UCSD-AML1 (cell line): ENCODE measurements around the gene FANCI.

Experiments used
- DNase-seq: peaks from one replicate; lab custom pipeline; 2025; ENCODE audit not compliant: unreplicated experiment; lab: John Stamatoyannopoulos, UW

The FANCI gene

DNA sequence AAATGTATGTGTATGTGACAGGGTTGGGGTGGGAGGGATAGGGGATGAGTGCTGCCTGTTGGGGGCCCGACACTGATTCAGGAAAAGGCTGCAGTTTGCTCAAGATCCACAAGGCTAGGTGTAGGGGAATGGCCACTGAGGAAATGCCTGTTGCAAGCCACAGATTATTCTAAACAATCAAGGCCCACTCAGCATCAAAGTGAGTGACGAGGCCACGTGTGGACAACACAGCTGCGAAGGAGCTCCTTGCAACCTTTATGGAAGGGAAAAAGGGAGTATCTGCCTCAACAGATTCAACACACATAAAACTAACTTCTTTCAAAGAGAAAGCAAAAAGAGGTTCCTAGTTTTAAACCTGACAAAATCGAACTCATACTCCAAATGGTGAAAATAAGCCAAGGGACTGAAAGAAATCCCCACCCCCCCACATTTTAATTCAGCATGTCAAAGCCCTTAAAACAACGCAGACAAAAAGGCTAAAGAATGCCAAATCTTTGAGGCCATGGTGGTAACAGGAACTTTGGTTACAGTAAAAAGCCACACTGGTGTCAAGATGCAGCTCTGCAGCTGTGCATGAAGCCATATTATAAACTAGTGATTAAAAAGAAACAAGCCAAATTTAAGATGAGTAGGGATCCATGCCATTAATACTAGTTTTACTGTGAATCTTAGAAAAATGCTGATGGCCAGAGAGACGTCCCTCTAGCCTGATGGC, 87.3 kb downstream of the FANCI start:
- DNase-seq = no peak

DNA sequence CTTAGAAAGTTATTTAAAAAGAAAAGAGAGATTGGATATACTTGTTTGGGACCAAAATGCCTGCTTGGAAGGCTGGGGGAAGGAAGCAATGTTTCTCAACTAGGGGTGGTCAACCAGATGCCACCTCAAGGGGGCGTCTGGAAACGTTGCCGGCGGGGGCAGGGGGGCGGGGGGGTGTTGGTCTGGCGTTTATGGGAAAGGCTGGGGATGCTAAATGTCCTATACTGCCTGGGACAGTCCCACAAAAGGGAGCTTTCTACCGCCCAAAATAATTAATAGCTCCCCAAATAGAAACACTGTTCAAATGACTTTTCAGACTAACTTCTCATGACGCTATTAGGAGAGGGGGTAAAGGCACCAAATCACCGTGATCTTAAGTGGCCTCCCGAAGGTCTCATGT, 88.7 kb downstream of the FANCI start:
- DNase-seq = no peak

DNA sequence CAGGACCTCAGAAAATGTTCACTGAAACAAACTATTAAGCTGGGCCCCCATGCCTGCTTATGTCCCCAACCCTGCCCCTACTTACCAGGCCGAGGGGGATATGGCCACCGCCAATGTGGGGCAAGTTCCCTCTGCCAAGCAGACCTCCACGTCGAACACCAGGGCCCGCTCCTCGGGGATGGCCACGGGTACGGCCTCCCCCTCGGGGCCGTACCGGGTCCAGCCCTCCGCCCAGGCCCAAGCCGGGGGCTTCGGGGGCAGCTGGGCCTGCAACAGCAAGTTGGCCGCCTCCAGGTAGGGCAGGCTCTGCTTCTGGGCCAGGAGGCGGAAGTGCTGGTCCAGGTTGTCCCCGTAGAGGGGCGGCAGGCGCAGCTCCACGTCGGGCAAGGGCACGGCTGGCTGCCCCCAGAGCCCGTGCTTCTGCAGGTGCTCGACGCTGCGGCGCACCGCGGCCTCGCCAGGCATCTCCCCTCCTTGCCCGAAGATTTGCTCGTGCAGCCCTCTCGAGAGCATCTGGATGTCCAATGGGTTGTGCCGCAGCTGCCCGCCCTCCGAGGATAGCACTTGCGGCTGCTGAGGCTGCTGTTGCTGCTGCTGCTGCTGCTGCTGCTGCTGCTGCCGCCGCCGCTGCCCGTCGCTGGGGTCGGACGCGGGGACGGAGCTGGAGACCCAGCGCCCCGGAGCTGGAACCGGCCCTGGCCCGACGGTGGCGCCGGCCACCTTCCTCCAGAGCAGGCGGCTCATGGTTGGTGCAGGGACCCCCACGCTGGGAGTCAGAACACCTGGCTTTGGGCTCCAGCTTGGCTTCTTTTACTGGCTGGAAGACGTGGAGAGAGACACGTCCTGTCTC, 89.5 kb downstream of the FANCI start:
- DNase-seq = no peak

DNA sequence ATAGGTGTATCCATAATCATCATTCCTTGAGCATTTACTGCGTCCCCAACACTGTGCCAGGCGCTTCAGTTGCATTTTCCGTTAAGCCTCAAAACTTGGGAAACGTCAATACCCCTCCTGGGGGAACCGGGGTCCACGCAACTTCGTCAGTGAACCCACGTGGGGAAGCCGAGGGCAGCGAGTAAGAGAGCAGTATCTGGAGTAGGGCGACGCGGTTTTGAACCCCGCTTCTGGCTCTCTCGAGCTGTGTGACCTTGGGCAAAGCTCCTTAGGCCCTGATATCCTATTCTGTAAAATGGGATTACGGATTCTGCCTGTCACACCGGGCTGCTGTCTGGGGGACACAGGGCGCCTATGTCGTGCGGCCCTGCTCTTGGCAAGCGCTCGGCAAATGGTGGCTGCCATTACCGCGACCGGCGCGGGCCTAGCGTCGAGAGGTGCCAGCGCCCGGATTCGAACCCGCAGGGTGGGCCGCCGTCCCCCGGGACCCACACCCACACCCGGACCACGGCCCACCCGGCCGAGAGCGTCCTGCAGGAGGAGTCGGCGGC, 90.3 kb downstream of the FANCI start:
- DNase-seq = no peak

DNA sequence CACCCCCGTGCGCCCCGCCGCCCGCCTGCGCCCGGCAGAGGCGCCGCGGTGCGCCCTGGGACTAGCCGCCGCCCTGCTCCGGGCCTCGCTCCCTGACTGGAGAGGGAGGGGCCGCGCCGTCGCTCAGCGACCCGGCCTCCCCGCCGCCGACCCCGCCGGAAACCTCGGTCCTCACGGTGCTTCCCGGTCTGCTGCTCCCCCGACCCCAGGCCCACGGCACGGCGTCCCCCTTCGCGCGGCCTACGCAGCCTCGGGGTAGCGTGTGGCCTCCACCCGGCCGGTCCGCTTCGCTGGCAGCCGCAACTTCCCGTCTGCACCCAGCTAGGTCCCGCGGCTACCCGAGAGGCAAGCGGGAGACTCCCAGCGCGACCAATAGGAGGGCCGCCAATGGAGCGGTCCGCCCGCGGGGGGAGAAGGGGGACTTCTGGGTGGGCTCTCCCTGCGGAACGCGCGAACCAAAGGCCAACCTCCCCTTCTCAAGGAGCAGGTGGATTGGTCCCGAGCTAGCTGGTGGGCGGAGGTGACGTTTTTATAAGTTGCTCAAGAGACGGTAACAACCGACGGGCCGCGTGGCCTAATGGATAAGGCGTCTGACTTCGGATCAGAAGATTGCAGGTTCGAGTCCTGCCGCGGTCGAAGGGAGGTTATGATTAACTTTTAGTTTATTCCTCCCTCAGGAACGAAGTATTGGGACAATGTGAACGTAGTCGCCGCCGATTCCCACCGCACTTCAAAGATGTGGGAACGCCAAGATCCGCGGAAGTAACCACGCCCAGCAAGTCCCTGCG, 90.9 kb downstream of the FANCI start, which contains the start of gene POLG:
Gene POLG, minus strand, starts transcription at position 315 of the 788 bp plus-strand sequence. CDS start 1,070 bp downstream, outside the sequence.
- DNase-seq = peak; percentile 99

DNA sequence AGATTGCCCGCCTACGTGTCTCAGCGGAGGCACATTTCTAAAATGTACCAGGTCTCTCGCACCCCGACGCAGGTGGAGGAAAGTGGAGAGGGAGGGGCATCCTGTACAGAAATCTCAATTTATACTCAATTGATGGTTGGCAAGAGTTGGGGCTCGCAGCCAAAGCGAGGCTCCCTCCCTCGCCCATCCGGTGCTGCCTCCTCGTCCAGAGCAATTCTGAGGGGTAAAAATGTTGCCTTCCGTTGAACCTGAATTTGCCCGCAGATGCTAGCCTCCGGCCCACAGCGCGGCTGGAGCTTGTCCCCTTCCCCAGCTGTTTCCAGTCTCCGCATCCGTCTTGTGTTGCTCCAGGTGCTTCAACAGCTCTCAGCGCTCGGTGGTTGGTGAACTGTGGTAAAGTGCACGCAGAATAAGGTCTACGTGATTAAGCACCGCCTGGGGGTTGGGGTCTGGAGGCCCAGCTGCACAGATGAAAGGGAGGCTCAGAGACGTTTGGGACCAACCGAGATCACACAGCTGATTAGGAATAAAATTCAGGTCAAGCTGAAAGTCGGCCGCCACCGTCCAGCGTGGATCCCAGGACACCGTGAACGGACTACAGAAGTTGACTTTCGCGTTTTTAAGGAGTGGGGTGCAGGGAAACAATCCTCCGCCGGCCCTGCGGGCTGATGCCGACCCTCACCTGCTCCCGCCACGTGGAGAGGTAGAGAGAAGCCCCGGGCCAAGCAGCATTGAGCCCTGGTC, 91.7 kb downstream of the FANCI start:
- no peak for DNase-seq

DNA sequence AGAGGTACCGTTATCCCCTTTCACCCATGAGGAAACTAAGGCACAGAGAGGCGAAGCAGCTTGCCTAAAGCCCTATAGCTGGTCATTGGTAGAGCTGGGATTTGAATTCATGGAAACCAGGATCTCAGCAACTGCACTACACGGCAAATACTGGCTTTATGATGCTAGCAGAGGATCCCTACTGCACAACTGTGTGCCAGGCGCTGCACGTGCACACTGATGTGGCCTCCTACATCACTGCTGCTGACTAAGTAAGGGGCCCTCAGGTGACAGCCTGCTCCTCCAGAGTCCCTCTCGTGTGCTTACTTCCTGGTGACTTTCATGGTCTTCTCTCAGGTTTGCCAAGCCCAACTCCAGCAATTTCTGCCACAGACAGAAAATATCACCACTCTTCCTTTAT, 94.3 kb downstream of the FANCI start:
- no peak for DNase-seq

DNA sequence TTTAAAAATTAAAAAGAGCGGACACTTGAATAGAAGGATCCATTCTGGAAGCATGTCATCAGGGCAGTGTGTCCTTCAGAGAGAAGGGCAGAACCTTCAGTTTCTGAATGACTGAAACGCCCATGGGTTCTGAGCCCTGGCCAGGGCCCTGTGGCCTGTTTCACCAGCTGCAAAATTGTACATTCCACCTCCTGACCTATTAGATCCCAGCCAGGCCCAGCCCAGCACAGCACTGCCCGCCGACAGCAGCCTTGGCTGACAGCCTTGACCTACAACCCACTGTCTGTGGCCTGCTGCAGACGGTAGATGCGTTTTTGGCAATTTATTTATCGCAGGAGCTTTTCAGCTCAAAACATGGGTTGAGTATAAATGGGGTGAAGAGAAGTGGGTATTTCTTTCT, 96.8 kb downstream of the FANCI start:
- DNase-seq = no peak

DNA sequence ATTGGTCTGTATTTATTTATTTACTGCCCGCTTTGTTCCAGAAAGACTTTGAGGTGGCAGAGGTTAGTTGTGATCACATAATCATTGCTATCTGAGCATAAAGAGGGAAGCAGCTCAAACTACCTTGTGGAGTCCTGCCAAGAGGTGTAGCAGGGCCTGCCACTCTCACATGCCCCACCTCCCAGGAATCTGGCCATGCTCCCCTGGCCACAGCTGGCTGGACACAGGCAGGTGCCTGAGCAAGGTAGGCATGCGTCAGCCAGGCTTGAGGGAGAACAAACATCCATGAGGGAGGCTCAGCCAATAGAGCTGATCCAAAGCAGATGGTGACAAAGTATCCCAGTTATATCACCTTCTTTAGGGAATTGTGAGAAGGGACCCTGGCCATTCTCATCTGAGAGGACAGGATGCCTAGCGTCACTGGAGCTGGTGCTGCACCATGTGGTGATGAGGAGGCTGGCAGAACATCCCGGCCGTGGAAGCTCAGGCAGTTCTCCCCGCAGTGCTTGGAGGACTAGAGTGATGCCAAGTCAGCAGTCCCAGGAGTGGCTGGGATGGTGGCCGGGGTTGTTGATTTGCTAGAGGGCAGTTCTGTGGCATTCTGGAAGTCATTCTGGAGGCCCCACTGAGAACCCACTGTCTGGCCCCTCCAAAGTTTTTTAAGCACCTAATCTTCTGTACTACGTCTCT, 97.7 kb downstream of the FANCI start:
- no peak for DNase-seq

DNA sequence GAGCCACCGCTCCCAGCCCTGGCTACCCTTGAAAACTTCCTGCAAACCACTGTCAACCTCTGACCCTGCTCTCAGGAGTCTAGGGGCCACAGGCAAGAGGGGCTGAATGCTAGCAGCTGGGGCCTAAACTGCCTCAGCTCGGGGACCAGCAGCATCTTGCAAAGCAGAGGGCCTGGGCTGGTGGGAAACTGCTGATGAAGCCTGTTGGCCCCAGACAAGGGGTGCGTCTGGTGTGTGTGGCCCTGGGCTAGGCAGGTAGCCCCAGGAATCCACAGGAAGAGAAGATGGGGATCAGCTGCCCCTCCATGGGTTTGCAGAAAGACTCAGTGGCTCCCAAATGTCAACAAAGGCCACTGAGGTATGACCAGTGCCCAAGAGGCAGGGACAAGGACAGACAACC, 99.1 kb downstream of the FANCI start:
- no peak for DNase-seq

DNA sequence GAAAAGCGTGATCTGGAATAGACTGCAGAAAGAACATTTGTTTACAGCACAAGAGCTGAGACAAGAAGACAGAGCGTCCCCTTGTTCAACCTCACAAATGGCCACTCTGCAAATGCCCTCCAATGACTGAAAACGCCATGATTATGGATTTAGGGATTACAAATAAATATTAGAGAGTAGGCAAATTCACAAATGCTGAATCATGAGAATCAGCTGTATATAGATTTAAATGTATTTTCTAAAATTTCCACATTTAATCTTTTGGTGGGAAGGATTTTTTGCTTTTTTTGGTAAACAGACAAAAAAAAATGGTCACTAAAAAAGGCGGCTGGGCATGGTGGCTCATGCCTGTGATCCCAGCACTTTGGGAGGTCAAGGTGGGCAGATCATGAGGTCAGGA, 101.5 kb downstream of the FANCI start:
- DNase-seq = no peak

DNA sequence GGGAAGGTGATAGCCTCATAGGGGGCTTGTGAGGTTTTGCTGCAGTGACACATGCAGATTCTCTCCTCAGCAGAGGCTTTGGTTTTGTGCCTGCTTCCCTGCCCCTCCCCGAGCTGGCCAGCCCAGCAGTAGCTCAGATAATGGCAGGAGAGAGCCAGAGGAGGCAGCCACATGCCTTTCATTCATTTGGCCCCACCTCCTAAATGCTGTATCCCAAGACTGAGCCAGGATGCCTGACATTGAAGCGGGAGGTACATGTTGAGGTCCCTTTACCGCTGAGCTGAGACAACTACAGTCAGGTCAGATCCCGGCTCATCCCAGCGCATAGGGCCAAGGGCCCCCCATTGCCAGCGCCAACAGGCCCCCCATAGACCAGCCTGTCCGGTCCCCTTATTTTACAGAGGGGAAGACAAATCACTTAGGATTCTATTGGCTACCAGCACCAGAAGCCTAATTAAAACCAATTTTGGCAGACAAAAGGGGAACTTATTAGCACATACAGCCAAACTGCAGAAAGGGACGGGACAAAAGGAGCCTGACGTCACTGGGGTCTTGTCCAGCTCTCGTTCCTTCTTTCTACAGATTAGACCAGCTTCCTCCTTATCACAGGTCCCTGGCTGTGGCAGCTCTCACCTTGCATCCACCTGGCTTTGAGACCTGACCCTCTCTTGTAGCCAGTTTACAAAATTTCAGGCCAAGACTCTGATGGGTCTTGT, 102.9 kb downstream of the FANCI start:
- DNase-seq = no peak

DNA sequence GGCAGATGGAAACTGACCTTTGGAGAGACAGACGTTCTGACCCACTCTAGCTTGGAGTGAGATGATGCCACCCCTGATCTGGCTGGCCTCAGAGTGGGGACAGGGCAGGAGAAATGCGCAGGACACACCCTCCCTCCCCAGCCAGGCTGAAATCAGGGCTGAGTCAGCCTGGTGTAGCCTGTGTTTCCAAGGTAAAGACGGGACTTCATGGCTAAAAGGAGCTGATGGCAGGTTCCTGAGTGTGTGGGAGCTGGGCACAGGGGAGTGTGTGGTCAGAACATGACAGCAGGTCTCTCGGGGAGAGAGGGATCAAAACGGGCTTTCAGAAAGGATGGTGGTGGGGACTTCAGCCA, 105.4 kb downstream of the FANCI start:
- DNase-seq = no peak

DNA sequence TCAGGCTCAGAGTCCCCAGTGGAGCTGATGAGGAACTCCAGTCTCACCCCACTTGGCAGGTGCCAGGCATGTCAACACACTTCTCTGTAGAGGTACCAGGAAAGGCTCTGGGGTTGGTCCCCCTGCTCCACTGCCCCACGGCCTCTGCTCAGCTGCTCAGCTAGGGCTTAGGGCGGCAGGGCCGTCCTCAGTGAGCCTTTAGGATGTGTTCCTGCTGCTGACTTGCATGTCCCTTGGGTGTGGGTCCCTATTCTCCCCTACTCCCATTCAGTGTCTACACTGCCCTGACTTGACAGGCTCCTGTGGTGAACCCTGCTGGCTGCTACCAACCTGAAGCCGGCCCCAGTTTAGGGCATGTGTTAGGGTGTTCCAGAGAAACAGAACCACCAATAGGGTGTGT, 108.7 kb downstream of the FANCI start:
- no peak for DNase-seq

DNA sequence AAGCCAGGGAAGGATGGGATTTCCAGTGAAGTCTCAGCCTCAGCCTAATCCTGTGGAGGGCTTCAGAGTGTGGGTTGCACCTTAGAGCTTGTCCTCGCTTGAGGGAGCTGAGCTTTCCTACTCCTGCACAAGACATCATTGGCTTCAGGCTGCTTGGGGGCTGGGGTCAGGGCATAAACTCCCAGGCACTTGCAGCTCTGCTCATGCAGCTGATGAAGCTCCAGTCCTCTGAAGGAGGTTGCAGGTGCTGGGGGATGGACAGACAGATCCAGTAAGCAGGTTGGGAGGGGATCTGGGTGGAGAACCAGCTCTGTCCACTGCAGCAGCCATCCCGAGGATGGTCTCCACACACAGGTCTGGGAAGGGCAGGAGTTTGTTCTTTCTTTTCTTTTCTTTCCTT, 110.2 kb downstream of the FANCI start:
- no peak for DNase-seq

DNA sequence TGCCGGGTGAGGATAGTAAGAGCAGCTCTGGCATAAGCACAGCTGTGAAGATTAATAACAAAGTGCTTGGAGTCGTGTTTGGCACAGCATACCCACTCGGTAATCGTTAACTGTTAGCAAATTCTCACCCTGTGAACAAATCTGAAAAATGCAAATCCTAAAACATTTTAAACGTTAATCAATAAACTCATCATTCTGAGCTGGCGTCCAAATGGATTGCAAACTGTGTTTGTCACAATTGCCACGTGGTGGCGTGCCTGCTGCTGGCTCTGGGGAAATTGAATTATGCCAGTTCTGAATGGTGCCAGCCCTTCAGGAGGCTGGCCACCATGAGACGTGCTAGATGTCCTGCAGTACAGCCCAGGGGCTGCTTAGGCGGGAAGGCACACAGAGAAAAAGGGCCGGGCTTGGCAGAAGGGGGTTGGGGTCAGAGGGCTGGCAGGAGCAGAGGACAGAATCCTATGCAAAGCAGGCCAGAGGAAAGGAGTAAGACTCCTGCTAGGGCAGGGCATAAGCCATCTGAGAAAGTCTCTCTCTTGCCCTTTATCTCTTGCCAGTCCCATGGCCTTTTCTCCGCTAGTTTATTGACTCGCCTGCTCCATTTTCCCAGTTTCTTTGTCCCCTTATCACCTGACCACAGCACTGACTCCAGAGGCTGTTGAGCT, 113.0 kb downstream of the FANCI start:
- peak; percentile 27 for DNase-seq

DNA sequence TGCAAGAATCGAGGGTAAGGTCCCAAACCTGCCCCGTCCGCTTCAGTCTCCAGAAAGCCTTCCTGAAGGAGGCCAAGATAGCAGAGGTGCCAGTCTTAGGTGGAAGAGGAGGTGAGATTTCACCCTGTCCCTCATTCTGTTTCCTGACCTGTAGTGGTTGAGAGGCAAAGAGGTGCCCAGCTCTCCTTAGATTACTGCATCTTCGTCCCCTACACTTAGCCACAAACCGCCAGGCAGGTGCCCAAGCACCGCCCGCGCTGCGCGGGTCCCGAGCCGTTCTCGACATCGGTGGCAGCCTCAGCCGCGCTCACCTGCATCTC, 114.6 kb downstream of the FANCI start:
- no peak for DNase-seq

DNA sequence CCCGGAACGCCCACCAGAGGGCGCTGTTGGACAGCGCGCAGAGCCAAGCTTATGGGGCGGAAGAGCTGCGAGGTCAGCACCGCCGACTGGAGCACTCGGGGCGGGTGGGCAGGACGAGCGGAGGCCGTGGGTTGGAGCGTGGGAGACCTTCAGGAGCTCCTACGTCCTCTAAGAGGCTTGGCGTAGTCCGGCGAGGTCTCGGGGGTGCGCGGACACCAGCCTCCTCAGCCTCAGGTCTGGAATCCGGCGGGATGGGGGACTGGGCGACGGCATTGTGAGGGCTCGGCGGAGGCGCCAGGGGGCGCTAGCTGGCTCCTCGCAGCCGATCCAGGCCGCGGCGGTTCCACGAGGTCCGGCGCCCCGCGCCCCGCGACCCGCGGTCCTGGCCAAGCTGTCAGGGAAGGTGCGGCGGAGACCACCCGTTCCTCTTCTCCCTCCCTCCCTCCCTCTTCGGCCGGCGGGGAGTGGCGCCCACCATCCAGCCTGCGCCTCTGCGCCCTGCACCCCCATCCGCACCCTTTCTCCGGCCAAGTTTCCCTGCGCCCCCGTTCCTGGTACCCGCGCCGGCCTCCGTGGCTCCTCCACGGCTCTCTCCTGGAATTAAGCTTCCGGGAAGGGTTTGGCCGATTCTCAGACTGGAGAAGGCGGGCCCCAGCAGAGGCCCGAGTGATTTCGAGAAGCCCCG, 115.1 kb downstream of the FANCI start:
- peak; percentile 84 for DNase-seq
